Bone marrow (tissue), 2 donors: ENCODE results near the gene THAP5.

ENCODE experiments used
- DNase-seq, 2 donors: peaks; one replicate each; lab custom pipeline; 2025; lab: John Stamatoyannopoulos, UW

Gene THAP5

GRCh38 chr7:108569381-108570145 is at the start of gene THAP5, which contains the start of gene DNAJB9:
THAP5 (minus strand) TSS chr7:108569706; CDS start chr7:108569569, 137 bp downstream.
DNAJB9 (plus strand) TSS chr7:108569874; CDS start chr7:108571727, 1,853 bp downstream.
- peak; percentile 81 to 98 for DNase-seq

DNA sequence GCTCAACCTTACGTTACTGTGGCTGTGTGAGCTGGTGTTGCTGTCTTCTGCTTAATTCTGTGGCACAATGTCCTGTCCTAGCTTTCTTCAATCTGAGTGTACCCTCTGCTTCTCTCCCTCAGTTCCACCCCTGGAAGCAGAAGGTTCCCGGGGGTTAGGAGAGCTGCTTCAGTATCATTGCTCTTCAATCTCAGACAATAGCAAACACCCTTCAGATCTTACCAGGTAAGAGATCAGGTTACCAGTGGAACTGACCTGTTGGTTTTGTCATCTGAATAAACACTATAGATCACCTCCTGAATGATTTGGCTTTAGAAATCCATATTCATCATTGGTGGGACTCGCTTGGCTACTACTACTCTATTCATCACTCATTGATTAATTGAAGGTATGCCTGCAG is 48.5 kb upstream of the THAP5 start:
- no peak for DNase-seq

DNA sequence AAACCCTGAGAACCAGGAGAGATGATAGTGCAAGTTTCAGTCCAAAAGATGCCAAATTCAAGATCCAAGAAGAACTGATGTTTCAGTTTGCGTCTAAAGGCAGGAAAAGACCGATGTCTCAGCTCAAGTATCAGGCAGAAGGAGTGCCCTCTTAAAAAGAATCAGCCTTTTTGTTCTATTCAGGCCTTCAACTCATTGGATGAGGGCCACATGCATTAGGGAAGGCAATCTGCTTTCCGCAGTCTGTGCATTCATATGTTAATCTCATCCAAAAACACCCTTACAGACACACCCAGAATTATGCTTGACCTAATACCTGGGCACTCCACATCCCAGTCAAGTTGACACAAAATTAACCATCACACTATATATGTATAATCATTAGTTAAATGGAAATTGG is 45.4 kb upstream of the THAP5 start:
- DNase-seq, result no peak

DNA sequence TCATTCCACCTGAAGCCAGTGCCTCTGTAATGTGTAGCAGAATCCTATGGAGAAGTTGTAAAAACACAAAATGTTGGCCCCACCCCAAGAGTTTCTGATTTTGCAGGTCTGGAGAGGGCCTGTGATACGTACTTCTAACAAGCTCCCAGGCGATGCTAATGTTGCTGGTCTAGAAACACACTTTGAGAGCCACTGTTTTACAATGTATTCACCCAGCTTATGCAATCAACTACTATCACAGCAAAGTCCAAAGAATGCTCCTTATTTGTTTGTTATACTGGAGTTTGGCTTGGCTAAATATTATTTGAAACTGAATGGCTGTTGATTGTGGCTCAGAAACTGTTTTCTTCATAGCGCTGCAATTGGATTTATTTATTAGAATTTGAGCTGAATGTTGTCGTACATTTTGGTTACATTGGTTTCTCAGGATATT is 44.5 kb upstream of the THAP5 start:
- DNase-seq, result no peak

- DNase-seq, result no peak
These were observed 43.8 kb upstream of the THAP5 start for GRCh38 chr7:108613147-108613948.

- no peak for DNase-seq
These were observed 41.8 kb upstream of the THAP5 start for GRCh38 chr7:108611268-108611667.

DNA sequence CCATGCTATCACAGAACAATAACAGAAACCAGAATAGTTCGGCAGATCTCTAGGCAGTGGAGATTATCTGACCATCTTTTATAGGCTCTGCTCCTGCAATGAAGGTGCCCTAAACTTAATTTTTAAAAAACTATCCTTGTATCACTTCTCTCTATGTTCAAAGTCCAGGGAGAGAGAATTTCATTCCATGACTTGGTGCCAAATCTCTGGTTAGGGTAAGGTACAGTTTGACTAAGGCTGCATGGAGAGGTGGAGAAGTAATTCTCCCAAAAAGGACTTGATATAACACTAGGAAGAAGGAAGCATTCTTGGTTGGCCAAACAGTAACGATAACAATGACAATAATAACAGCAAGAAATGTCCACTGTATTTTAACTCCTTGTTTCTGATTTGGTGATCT is 40.1 kb upstream of the THAP5 start:
- DNase-seq, result no peak

DNA sequence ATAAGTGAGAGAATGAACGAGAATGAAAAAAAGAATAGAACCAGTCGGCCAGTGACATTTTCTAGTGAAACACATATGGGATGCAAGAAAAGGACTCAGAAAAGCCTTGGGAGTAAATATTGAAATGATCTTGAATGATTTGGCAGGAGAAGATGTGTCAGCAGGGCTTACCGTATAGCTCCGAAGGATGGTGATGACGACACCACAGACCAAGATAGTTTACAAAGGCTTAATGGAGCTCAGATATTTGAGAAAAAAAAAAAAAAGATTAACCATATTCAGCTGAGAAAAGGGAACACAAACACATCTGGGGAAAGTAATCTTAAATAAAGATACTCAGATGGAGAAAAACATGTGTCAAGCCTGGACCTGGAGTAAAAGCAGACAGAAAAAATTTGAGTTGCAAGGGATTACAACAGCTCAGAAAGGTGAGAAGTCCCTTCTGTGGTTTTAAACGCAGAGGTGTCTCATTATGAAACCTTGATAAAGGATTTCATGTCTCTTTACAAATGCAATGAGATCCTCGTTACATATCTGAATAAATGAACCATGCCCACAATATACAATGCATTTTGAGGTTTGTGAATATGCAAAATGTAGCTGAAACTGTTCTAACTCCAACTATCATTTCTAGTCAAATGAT is 36.2 kb upstream of the THAP5 start:
- no peak for DNase-seq

DNA sequence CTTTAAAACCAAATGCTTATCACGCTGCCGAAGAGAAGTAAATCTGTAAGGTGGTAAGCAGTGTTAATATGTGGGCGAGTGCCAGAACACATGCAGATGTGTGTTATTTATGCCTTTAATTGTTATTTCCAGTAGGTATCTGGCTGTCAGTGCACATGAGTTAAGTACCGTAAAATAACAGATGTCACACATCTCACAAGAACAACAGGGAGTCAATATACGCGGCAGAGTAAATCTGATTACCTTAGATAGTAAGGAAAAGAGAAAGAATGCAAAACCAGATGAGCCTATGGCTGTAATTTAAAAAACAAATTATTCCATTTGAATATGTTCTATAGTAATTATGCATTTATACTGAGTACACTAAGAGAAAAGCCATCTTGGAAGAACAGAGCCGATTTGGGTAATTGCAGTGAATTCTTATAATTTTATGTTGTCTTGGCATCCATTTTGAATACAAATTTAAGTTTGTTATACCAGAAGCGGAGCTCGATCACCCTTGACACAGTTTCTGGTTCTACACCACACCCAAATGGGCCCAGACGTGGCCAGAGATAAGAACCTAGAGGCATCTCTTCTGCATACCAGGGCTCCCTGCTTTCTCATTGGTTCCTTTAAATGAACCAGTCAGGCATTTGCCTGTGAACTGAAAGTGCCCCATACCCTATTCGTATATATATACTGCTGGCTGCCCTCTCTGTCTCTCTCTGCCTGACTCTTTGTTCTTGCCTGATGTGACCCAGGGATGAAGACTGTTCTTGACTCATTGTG is 35.0 kb upstream of the THAP5 start:
- no peak for DNase-seq

GRCh38 chr7:108603656-108604306 is 34.3 kb upstream of the THAP5 start:
- no peak for DNase-seq

DNA sequence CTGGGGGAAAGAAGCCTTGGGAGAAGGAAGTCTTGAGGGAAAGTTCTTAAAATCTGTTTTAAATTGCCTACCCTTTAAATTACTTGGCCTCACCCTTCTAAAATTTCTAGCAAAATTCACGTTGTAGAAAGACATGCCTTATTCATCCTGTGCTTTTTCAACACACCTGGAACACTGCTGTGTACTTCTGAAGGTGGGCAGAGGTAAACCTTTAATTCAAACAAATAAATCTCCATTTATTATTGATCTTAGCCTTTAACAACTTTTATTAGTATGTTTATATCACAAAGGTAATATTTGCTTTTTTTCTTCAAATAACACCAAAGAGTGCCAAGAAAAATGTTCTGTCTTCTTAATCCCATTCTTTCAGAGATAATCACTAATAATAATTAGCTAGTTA is 30.9 kb upstream of the THAP5 start:
- DNase-seq, result no peak

DNA sequence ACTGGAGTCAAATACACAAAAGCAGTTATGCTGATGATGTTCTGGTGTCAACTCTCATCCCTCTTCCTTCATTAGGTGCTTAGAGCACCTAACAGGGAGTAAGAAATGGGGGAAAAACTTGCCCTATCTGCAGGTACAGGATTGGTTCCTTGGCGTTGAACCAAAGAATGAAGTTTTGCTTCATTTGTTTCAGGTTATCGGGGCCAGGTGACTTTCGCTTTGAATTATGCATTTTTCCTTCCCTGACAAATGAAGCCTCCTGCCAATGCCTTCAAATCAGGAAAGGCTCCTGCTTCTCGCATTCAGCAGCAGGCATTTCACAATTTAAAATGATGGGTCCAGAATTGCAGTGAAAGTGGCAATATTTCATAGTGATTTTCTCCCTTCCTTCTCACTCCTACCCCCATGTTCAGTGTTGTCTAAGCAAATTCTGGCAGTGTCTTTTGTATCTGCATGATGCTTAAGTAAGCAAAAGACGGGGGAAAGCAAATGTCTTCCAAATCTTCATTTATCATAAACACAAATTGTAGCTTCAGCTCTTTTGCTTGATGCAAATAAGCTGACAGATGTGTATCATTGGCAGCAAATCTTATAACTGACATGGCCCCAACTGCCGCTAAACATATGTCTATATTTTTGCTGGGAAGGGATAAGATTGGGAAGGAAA is 29.5 kb upstream of the THAP5 start:
- DNase-seq, result no peak

DNA sequence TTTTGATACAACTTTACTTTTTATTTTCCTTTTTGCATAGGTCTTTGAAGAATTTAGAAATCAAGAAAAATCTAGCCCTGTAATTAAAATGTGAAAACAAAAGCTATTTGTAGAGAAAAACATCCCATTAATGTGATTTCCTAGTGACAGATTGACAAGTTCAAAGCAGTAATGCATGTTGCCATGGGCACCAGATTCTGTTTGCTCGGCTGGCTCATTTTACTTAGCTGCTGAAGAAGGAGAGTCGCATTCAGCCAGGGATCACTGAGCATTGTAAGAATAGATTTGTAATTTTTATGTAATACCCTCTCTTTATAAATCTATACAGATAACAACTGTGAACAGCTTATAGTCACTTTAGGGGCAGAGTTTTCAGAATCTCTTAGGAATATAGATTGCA is 28.6 kb upstream of the THAP5 start:
- DNase-seq, result no peak

- DNase-seq, result no peak
These were observed 27.1 kb upstream of the THAP5 start for GRCh38 chr7:108596560-108596959.

- no peak for DNase-seq
These were observed 23.2 kb upstream of the THAP5 start for GRCh38 chr7:108592646-108593201.

GRCh38 chr7:108590606-108591005 is 21.1 kb upstream of the THAP5 start:
- no peak for DNase-seq

DNA sequence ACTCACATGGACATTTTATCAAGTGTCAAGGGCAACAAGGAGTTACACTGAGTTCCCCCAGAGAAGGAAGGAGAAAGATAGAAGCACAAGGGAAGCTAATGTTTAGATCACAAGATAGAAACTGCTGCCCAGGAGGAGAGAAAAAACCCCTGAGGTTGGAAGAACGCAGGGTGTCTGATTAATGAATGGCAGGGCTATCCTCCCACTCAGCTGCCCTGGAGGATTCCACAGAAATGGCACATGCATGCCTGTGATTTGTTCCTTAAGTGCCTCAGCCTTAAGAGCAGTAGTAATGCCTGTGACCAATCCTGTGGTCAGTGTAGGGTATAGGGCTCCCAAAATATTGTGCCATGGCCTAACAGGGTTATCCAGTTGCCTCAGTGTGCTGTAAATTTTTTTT is 20.4 kb upstream of the THAP5 start:
- DNase-seq, result no peak

GRCh38 chr7:108589199-108589598 is 19.7 kb upstream of the THAP5 start:
- DNase-seq, result no peak

DNA sequence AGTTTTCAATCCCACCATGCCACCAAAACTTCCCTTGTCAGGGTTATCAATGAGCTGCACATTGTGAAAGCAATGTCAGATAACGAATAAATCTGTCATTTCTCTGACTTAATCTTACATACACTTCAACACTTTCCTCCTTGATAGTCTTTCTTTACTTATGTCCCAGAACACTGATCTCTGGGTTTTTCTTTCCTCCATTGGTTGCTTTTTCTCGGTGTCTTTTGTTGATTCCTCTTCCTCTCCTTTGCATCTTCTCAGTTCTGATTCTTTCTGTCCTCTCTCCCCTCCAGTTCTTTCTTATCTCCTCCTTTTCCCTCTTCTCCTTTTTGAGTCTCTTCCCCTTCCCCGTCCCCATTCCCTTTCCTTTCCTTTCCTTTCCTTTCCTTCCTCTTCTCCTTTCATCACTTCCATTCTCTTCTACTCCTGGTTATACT is 16.8 kb upstream of the THAP5 start:
- no peak for DNase-seq

- no peak for DNase-seq
These were observed 16.3 kb upstream of the THAP5 start for GRCh38 chr7:108585843-108586242.
